SK-N-SH (cell line): ENCODE measurements around the gene ABCA1.

Source experiments
- FOSL2 ChIP-seq: IDR thresholded peaks from 2 replicates; pipeline ENCODE4 v1.4.0; 2012; ENCODE audit warnings: low read depth, mild to moderate bottlenecking, moderate library complexity, borderline replicate concordance
- NFIC ChIP-seq: IDR thresholded peaks from 2 replicates; pipeline ENCODE4 v1.4.0; 2012; ENCODE audit warnings: borderline replicate concordance
- POLR2AphosphoS5 ChIP-seq: IDR thresholded peaks from 2 replicates; pipeline ENCODE4 v1.6.1; 2012; ENCODE audit warnings: low read depth, low read length
- RAD21 ChIP-seq: IDR thresholded peaks from 2 replicates; pipeline ENCODE4 v1.6.1; 2012; ENCODE audit warnings: mild to moderate bottlenecking, low read length
- TCF12 ChIP-seq: IDR thresholded peaks from 2 replicates; pipeline ENCODE4 v1.4.0; 2012
- ZBTB33 ChIP-seq: IDR thresholded peaks from 2 replicates; pipeline ENCODE4 v1.4.0; 2012; ENCODE audit warnings: low read depth, borderline replicate concordance
- TF ChIP-seq, protein P1 (sequence below): IDR thresholded peaks from 2 replicates; pipeline ENCODE4 v1.4.0; 2012; ENCODE audit warnings: low read depth
- TF ChIP-seq, protein P2 (sequence below): fragments of 200-600 bp; sonication (generic); IDR thresholded peaks from 2 replicates; pipeline ENCODE4 v1.6.1; 2017; ENCODE audit warnings: antibody characterized with exemption, mild to moderate bottlenecking, moderate library complexity

- TF ChIP-seq, protein P1, sequence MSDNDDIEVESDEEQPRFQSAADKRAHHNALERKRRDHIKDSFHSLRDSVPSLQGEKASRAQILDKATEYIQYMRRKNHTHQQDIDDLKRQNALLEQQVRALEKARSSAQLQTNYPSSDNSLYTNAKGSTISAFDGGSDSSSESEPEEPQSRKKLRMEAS = no peak
- TF ChIP-seq ZBTB33 (no peak), NFIC (no peak), POLR2AphosphoS5 (no peak), FOSL2 (no peak), RAD21 (no peak), TCF12 (no peak)
- TF ChIP-seq, protein P2, sequence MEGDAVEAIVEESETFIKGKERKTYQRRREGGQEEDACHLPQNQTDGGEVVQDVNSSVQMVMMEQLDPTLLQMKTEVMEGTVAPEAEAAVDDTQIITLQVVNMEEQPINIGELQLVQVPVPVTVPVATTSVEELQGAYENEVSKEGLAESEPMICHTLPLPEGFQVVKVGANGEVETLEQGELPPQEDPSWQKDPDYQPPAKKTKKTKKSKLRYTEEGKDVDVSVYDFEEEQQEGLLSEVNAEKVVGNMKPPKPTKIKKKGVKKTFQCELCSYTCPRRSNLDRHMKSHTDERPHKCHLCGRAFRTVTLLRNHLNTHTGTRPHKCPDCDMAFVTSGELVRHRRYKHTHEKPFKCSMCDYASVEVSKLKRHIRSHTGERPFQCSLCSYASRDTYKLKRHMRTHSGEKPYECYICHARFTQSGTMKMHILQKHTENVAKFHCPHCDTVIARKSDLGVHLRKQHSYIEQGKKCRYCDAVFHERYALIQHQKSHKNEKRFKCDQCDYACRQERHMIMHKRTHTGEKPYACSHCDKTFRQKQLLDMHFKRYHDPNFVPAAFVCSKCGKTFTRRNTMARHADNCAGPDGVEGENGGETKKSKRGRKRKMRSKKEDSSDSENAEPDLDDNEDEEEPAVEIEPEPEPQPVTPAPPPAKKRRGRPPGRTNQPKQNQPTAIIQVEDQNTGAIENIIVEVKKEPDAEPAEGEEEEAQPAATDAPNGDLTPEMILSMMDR = no peak
Observed at GRCh38 chr9:104885818-104886709, 41.9 kb downstream of the ABCA1 start.
